GM21576 (cell line): ENCODE data around the gene GRID2.

Experiments used
- ATAC-seq: cut with Tn5 transposase; IDR thresholded peaks from one replicate; pipeline ENCODE4 v1.9.1; 2021; ENCODE audit warnings: mild to moderate bottlenecking, moderate library complexity; ENCODE audit not compliant: unreplicated experiment

Gene GRID2

DNA sequence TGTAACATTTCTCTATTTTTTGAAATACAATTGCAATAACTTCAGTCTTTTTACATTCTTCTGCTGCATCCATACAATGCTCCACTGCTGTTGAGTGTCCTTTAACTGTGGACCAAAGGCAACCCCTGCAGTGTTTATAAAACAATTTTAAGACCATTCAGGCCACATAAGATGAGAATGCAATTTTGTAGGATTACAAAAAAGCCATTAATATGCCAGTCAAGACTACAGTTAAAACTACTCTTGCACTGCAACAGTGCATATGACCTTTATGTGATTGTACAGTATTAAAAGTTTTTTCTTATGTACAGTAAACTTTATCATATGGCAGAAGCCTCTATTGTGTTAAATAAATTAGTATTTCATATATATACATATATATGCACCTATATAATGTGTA is 1469.1 kb downstream of the GRID2 start:
- no peak for ATAC-seq

- no peak for ATAC-seq
Measured at GRCh38 chr4:93775551-93775950, 1471.8 kb downstream of the GRID2 start.

- no peak for ATAC-seq
Measured at GRCh38 chr4:93776386-93777080, 1472.8 kb downstream of the GRID2 start.

DNA sequence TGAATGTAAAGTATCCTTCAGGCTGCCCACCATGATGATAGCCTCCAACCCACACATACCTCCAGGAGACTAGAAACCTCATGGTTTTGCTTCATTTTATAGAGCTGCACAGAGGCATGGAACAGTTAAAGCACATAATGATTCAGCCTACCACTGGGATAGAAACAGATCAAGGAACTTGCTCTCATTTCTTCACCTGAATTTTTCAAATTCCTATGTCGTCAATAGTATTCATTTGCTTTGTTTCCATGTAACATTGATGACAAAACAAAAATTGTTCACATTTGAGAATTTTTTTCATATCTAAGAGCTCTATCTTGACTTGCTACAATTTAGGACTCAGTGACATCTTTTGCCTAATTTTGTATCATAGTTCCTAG is 1473.3 kb downstream of the GRID2 start:
- no peak for ATAC-seq

GRCh38 chr4:93779228-93779627 is 1475.5 kb downstream of the GRID2 start:
- ATAC-seq: no peak

DNA sequence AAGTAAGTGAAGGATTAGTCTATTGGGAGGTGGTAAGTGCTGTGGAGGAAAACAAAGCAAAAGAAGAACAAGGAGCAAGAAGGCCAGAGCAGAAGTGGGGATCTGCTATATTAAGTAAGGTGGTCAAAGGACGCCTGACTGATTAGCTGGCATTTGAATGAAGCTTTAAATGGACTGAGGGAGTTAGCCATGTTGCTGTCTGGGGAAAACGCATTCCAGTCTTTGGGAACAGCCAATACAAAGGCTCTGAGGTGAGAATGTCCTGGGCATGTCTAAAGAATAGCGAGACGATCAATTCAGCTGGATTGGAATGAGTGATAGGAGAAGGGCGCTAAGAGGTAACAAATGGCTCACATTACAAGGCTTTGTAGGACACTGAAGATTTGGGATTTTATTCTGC is 1476.3 kb downstream of the GRID2 start:
- ATAC-seq: no peak

DNA sequence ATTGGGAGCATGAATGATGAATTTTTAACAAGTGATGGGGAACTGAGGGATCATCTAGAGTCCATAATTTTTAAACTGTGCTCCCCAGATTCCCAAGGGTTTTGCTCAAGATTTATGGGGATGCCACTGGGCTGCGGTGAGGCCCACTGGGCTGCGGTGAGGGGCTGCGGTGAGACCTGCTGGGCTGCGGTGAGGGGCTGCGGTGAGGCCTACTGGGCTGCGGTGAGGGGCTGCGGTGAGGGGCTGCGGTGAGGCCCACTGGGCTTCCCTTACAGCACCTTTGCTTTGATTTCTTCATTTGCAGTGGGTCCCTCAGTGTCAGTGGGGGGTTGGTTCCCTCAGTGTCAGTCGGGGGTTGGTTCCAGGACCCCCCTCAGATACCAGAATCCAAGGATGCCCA is 1477.4 kb downstream of the GRID2 start:
- ATAC-seq: no peak

DNA sequence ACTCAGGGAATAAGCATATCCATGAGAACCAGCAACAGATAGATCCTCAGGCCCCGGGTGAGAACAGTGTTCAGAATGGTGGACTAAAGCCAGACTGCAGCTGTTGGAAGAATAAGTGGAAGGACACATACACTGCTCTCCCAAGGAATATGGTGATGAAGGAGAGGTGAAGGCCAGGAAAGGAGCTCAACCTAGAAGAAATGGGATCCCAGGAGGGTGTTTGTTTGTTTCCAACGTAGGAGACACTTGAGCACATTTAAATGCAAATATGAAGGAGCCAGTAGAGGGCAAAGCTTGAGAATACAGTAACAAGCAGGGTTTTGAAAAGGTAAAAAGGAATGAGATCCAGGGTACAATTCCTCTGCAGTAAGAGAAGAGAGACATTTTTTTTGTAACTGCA is 1482.4 kb downstream of the GRID2 start:
- ATAC-seq: no peak

- no peak for ATAC-seq
Measured at GRCh38 chr4:93788712-93789111, 1484.9 kb downstream of the GRID2 start.

DNA sequence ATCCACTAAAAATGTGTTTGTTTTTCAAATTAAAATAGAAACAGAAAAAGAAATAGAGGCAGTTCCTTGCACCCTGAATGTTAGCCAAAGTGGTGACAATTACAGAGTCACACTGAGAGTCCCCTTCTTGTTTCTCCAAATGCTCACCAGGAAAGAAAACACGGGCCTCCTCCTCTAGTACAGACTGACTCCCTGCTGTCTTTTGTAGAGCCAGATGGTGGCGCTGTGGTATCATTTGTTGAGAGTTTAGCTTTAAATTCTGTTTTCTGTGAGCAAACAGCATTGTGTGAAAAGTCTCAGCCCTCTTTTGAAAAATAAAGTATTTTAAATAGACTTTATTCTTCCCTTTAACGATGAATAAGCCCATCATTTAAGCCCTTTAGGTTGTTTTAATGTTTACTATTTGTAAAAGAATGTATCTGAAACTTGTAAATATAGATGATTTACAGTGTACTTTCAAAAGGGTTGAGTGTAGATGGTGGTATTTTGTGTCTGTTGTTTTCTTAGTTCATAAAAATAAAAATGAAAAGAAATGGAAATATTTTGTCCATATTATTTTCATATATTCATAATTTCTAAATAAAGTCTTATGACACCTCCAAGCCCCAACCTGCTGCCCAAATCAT is 1487.9 kb downstream of the GRID2 start:
- peak; percentile 77 for ATAC-seq

DNA sequence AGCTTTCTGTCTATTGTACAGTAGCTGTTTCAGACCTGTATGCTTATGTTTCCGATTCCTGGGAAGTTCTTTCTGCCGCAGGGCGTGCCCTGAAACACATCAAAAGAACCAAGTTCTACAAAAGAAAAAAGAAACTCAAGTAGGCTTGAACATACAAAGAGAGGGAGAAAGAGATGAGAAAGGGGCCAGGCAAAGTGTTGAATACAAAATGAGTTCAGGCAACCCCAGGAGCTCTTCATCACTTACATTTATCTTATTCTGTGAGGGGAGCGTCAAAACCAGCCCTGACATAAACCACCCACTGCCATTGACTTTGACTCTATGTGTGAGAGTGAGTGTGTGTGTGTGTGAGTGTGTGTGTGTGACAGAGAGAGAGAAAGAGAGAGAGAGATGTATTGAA is 1498.3 kb downstream of the GRID2 start:
- no peak for ATAC-seq

DNA sequence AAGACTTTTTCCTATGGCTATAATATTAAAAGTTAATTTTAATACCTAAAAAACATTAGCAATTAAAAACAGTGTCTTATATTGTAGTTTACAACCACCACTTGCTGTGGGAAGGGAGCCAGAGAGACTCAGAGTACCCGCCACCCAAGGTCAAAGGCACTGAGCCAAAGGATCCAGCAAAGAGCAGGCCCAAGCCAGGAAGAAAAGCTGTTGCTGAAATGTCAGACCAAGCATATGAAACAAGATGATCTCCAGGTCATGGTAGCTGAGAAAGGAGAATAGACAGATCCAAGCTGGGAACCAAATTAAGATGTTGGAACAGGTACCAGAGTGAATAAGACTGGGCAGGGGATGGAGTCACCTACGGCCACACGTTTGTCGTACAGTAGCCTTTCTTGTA is 1506.0 kb downstream of the GRID2 start:
- ATAC-seq: no peak

- no peak for ATAC-seq
Measured at GRCh38 chr4:93810340-93810992, 1506.7 kb downstream of the GRID2 start.

GRCh38 chr4:93813092-93813491 is 1509.3 kb downstream of the GRID2 start:
- no peak for ATAC-seq

DNA sequence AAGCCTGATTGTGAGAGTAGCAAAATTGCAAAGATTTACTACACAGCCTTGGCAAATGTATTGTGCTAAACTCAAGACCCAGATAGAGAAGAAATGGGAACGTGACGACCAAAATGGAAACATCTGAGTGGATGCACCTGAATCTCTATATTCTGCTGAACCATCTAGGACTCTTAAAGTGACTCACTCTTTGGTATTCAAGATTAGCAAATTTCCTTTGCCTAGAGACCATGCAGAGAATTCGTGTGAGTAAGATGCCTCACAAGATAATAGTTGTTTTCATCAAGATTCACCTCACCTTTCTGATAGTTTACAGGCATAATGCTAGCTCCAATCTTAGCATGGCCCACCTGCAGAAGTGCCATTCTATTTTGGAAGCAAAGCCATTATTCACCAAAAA is 1510.4 kb downstream of the GRID2 start:
- no peak for ATAC-seq

- ATAC-seq: no peak
Measured at GRCh38 chr4:93814722-93815121, 1511.0 kb downstream of the GRID2 start.
